Stimulated activated CD8-positive, alpha-beta memory T cell treated with anti-CD3 and anti-CD28 coated beads, Interleukin-7, amount 100 ng/mL, for 4 hours (primary cell): ENCODE data around the gene CDC42BPA.
"Not testable (repeated sequence)": the region's sequence is repeated elsewhere in the genome, so short reads cannot be mapped to it uniquely, and the experiment has no call there.

ENCODE experiments used
- DNase-seq, 2 donors: peaks; one replicate each; pipeline ENCODE4 v3.0.0-alpha.2; 2020; ENCODE audit warnings: low read depth in 2 of 2

Gene CDC42BPA

DNA sequence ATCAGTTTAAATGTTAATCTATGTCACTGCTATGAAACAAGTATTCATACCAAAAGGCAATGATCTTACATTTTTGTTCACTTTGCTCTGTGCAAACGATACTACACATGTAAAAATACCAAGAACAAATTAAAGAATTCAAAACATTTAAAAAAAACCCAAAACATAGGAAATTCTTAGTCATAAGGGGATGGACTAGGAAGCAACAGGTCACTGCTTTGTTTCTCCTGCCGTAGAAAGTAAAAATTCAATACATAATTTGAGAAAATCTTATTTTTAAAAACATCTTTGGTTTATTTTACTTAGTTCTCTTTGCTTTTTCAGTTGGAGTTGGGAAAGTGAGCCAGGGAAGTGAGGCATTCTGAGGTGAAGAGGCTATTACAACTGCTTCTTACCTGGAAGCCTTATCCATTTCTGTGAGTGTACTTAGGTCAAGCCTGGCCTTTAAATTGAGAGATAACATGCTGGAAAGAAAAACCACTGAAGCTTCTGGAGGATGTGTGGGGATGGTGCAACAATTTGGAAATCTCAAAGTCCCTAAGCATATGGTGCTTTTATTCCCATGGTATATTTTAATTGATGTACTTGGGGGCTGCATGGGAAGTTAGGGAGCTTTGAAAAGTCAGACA, 183.5 kb downstream of the CDC42BPA start:
- DNase-seq: no peak

GRCh38 chr1:227132695-227133094, 185.6 kb downstream of the CDC42BPA start:
- not testable (repeated sequence) for DNase-seq

DNA sequence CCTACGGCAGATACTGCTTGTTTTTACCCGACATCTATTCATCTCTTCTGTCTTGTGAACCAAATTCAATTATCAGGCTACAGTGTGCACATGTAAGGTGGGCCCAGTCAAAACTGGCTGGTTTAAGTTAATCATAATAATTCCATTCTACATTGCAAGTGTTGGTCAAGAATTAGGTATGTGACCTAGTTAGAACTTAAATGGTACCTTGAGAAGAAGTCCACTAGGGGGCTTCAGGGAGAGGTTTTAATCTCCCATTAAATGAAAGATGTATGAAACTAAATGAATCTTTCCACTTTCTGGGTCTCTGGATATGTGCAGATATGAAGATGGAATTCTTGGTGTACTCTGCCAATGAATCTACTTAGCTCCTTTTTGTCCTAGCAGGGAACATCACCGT, 187.1 kb downstream of the CDC42BPA start:
- no peak for DNase-seq

- DNase-seq: no peak
Observed at GRCh38 chr1:227127891-227128290, 190.4 kb downstream of the CDC42BPA start.

DNA sequence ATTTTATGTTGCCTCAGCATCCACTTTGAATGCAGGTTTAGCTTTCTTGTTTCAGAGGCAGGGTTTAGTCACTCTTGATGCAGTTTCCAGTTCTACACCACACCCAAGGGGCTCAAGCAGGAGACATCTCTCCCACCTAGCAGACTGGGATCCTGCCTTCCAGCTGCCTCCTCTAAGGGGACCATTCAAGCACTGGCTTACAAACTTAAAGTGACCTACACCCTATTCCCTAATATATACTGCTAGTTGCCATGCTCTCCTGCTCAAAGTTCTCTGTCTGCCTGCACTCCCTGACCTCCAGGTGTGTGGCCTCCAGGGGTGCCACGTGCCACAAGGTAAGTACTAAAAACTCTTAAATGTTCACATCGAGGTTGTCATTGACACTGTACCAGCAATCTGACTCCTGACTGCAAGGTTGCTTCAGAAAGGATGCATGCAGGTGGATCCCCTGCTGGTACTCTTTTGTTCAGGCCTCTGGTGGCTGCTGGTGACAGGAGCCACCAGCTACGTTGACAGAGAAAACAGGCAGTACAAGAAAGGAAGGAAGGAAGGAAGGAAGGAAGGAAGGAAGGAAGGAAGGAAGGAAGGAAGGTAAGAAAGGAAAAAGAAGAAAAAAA, 192.3 kb downstream of the CDC42BPA start:
- no peak for DNase-seq

GRCh38 chr1:227124473-227124872, 193.8 kb downstream of the CDC42BPA start:
- no peak for DNase-seq

- no peak for DNase-seq
Observed at GRCh38 chr1:227120826-227121225, 197.5 kb downstream of the CDC42BPA start.

DNA sequence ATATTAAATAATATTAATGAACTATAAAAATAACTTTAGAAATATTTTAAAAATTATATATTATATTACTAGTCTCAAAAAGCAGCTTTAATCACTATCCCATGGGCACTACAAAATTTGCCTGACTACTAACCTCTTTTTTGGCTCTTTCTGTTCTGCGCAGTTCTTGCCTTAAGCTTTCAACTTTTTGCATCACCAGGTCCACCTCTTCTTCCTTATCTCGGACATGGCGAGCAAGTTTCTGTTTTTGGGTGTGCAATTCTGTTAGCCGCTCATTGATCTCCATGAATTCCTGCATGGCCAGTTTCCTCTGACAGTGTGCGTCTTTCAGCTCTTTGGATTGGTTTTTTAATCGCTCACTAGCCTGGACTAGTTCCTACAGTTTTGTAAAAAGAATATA, 205.8 kb downstream of the CDC42BPA start:
- DNase-seq: no peak

- no peak for DNase-seq
Observed at GRCh38 chr1:227111782-227112181, 206.5 kb downstream of the CDC42BPA start.

- DNase-seq: not testable (repeated sequence)
Observed at GRCh38 chr1:227105291-227105690, 213.0 kb downstream of the CDC42BPA start.

DNA sequence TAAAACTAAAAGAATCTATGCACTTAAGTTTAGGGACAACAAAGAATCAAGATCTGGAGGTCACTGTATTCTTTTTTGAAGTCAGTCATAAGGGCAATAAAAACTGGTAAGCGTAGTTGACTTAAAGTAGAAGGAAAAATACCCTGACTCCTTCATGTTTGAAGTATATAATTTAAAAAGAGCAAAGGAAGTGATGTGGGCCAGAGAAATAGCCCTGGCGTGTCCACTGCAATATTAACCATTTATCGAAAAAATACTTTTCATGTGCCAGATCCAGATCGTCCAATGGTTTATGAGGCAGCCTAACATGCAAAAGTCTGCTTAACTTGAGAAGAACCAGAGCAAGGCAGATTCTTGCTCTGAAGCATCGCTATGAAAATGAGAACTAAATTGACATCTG, 216.2 kb downstream of the CDC42BPA start:
- DNase-seq: no peak

DNA sequence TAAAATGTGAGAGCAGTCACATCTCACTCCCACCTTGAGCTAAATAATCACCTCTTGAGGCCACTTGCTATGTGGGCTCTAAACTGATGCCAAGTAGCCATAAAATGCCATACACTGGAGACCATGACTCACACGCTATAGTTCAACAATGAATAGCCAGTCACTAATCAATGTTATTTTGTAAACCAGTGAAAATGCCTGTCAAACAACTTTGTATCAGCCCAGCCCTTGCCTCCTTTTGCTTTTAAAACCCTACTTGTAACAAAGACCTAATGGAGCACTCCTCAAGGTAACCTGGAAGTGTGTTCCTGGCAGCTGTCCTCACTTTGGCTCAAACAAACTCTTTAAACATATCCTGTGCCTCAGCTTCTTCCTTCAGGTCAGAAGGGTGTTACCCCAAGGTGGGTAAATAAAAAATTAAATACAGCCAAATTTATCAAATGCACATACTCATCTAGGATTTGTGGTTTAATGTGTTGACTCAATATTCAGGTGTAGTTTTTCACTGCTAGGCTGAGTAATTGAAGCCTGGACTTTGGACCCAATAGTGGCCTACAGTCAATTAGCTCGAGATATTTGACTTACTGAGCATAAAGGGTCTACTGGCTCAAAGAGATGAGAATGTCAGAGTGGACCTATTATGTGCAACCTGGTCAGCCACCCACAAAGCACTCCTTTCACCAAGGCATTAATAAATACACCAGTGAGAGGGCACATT, 223.9 kb downstream of the CDC42BPA start:
- no peak for DNase-seq

DNA sequence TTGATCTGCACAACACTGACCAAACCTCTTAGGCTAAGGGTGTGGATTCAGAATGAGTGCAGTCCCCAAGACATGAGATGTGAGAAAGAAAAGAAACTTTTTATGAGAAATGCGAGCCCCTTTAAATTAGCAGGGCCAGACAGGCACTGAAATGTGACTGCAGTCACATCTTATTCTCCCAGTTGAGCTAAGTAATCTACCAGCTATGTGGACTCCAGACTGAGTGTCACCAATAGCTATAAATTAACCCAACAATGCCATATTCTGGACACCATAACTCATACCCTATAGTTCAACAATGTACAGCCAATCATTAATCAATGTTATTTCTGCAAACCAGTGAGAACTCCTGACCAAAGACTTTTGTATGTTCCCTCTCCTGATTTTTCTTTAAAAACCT, 225.0 kb downstream of the CDC42BPA start:
- DNase-seq: no peak

DNA sequence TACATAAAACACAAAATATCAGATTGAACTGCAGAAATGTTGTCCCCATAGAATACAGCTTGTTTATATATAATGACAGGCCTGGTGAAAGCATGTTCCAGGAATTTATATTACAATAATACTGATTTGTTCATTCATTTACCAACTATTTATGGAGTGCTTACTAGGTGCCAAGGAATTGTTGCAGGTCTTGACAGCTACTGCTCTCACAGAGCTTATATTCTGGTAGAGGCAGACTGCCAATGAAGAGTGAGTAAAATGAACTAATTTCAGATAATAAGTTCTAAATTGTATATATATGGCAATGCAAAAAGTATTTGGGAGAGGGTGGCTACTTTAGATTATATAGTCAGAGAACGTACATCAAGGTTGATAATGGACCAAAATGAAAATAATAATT, 226.2 kb downstream of the CDC42BPA start:
- no peak for DNase-seq

DNA sequence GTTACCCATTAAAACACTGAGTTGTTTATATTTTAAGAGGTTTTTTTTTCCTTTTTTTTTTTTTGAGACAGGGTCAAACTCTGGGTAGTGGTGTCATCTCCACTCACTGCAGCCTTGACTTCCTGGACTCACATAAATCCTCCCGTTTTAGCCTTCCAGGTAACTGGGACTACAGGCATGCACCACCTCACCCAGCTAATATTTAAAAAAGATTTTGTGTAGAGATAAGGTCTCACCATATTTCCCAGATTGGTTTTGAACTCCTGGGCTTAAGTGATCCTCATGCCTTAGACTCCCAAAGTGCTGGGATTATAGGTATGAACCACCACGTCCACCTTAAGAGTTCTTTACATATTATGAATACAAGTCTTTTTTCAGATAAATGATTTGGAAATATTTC, 231.7 kb downstream of the CDC42BPA start:
- no peak for DNase-seq

- no peak for DNase-seq
Observed at GRCh38 chr1:227082999-227083746, 235.1 kb downstream of the CDC42BPA start.

GRCh38 chr1:227077783-227078182, 240.5 kb downstream of the CDC42BPA start:
- no peak for DNase-seq

DNA sequence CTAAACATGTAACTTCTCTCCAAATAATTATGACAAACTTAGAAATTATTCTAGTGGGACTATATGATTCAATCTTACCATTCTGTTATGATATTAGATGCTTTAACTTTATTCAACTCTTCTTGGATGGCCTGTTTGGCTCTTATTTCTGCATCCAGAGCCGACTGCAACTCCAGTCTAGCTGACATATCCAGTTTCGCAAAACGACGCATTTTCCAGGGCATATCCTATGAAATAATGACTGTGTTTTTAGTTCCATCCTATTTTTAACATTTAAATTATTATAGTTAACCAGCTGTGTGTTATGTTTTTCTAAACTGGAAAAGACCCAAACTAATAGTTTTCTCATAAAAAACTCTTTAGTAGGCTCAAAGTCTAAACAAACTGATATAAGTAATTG, 244.5 kb downstream of the CDC42BPA start:
- no peak for DNase-seq

DNA sequence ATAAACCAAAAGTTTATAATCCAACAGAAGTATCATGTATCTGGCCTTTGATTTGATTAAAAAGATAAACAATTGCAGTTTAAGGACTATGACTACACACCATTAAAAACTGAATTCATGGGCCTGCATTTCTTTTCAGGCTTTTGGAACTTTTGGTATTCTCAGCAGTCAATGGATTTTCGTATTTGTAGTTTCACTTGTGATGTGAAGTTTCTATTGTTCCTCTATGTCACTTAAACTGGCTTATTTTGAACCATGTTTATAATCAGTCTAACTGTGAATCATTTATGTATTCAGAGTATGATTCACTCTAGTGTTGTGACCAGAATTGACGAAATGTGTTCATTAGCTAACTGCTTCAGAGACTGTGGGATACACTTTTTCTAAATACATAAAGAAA, 245.3 kb downstream of the CDC42BPA start:
- DNase-seq: no peak

DNA sequence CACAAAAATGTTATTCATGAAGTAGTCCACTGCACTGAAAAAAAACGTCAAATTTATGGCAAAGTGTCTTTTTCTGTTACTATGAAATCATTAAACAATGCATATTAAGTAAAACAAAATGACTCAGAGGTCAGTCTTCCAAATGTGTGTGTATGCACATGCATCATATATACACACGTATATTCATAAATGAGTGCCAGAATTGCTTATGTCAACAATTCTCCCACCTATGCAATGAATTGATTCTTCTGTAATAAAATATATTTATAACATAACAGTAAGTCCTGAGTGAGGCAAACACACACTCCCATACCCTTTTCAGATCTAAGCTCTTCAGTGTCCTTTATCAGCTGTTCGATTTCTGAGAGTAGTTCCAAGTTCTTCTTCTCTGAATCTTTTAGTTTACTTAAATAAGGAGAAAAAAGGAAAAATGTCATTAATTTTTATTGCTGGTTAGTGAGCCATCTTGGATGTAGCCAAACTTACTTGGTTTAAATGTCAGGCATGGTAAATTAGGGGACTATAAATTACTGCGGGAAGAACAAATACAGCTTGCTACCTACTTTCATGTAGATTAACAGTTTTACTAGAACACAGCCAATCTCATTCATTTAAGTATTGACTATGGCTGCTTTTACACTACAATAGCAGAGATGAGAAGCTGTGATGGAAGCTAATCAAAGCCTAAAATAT, 246.3 kb downstream of the CDC42BPA start:
- no peak for DNase-seq

DNA sequence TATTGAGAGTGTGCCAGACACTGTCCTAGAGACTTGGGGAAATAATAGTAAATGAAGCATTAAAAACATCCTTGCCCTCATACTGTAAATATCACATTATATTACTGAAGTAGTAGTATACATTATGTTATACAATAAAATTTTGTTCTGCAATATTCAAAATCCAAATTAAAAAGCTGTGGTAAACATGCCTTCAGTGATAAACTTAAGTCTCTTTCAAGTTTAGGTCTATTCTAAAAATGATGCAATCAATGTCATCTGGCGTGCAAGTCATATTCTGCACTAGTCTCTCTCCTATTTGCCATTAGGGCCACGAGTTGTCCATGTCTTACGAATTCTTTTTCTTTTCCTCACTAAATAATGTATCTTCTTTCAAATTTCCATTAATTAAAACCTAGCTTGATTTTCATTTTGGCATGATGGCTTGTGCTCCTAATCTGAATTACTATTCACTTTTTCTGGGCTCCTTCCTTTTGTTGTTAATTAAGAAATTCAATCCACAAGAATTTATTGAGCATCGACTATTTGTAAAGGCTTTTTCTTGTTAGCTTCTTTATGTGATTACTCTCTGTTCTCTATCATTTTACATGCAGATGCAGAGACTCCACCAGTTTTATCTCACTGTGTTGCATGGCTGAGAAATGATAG, 247.5 kb downstream of the CDC42BPA start:
- DNase-seq: no peak
